Fibroblast of skin of back (primary cell): ENCODE results near the gene TTC13.

ENCODE experiments used
- DNase-seq: peaks from one replicate; pipeline ENCODE4 v3.0.0-alpha.2; 2013

TTC13 gene

GRCh38 chr1:230867101-230867902, 111.4 kb downstream of the TTC13 start:
- DNase-seq = no peak

GRCh38 chr1:230866171-230867070, 112.2 kb downstream of the TTC13 start:
- peak; percentile 79 for DNase-seq

GRCh38 chr1:230865062-230865817, 113.4 kb downstream of the TTC13 start:
- no peak for DNase-seq

- no peak for DNase-seq
Measured at GRCh38 chr1:230864441-230864840, 114.2 kb downstream of the TTC13 start.

GRCh38 chr1:230863449-230863848, 115.2 kb downstream of the TTC13 start:
- DNase-seq = no peak

- peak; percentile 65 for DNase-seq
Measured at GRCh38 chr1:230861970-230862595, 116.6 kb downstream of the TTC13 start.

GRCh38 chr1:230861489-230861888, 117.2 kb downstream of the TTC13 start:
- DNase-seq = no peak

GRCh38 chr1:230860617-230861384, 117.9 kb downstream of the TTC13 start:
- no peak for DNase-seq

GRCh38 chr1:230858918-230859729, 119.5 kb downstream of the TTC13 start:
- DNase-seq = peak; percentile 79

GRCh38 chr1:230858236-230858820, 120.3 kb downstream of the TTC13 start:
- DNase-seq = no peak

- DNase-seq = peak; percentile 88
Measured at GRCh38 chr1:230857822-230858221, 120.8 kb downstream of the TTC13 start.

- DNase-seq = peak; percentile 84
Measured at GRCh38 chr1:230857077-230857476, 121.6 kb downstream of the TTC13 start.
